Smooth muscle cell (in vitro differentiated cells): ENCODE measurements around the gene AGRN. TPM values are rescaled to one million over a fixed set of nuclear protein-coding genes. Genes with fewer than 3 reads are reported as not detected.

Source experiments
- DNase-seq: peaks from one replicate; lab custom pipeline; 2025; ENCODE audit not compliant: unreplicated experiment; lab: John Stamatoyannopoulos, UW
- H2AFZ ChIP-seq: fragments of 200-600 bp; sonication (generic); 2 replicates; pipeline ENCODE4 v1.6.0; 2016; ENCODE audit warnings: antibody characterized with exemption, low read depth, mild to moderate bottlenecking
- H3F3A ChIP-seq: fragments of 200-600 bp; sonication (generic); 2 replicates; pipeline ENCODE4 v1.6.0; 2017; ENCODE audit warnings: antibody characterized with exemption, low read depth
- H3K27ac ChIP-seq: fragments of 200-600 bp; sonication (generic); 2 replicates; pipeline ENCODE4 v1.5.1; 2016; ENCODE audit warnings: low read depth, mild to moderate bottlenecking
- H3K27me3 ChIP-seq: fragments of 200-600 bp; sonication (generic); 2 replicates; pipeline ENCODE4 v1.6.1; 2016; ENCODE audit warnings: low read depth, mild to moderate bottlenecking
- H3K36me3 ChIP-seq: fragments of 200-600 bp; sonication (generic); 2 replicates; pipeline ENCODE4 v1.5.1; 2016; ENCODE audit warnings: low read depth
- H3K4me1 ChIP-seq: fragments of 200-600 bp; sonication (generic); 2 replicates; pipeline ENCODE4 v1.5.1; 2016; ENCODE audit warnings: low read depth
- H3K4me2 ChIP-seq: fragments of 200-600 bp; sonication (generic); 2 replicates; pipeline ENCODE4 v1.6.0; 2016; ENCODE audit warnings: mild to moderate bottlenecking
- H3K4me3 ChIP-seq: fragments of 200-600 bp; sonication (generic); 2 replicates; pipeline ENCODE4 v1.5.1; 2016; ENCODE audit warnings: mild to moderate bottlenecking
- H3K79me2 ChIP-seq: fragments of 200-600 bp; sonication (generic); 2 replicates; pipeline ENCODE4 v1.6.0; 2016; ENCODE audit warnings: low read depth, mild to moderate bottlenecking
- H3K9ac ChIP-seq: fragments of 200-600 bp; sonication (generic); 2 replicates; pipeline ENCODE4 v1.6.0; 2016; ENCODE audit warnings: low read depth
- H3K9me3 ChIP-seq: fragments of 200-600 bp; sonication (generic); replicated peaks from 2 replicates; pipeline ENCODE4 v1.5.1; 2016; ENCODE audit warnings: low read depth
- H4K20me1 ChIP-seq: fragments of 200-600 bp; sonication (generic); 2 replicates; pipeline ENCODE4 v1.6.0; 2016; ENCODE audit warnings: low read depth
- CTCF ChIP-seq: fragments of 200-600 bp; sonication (generic); IDR thresholded peaks from 2 replicates; pipeline ENCODE4 v1.5.1; 2017; ENCODE audit warnings: borderline replicate concordance, mild to moderate bottlenecking, antibody characterized with exemption; ENCODE audit not compliant: insufficient read depth, poor library complexity, severe bottlenecking
- WGBS: methylation state at CpG from one replicate; pipeline ENCODE4 v1.1.7; 2016; ENCODE audit warnings: low lambda C conversion rate; 5-methylcytosine and 5-hydroxymethylcytosine counted together
- polyA plus RNA-seq: library from polyadenylated mRNA; unstranded; fragments of >200 nt; fragmentation: Nextera tagmentation; extraction: Ambion mirVana; gene quantifications from 2 replicates; pipeline ENCODE4 v1.2.1, GENCODE V29; 2016
- total RNA-seq: library from RNA; depleted of rRNA; stranded (reverse); fragments of >200 nt; gene quantifications from 2 replicates; pipeline ENCODE4 v1.2.3, GENCODE V29; 2014

The AGRN gene
- total and polyA plus RNA-seq, 2 experiments from 2014 or later: 17.5 to 24.7 TPM

DNA sequence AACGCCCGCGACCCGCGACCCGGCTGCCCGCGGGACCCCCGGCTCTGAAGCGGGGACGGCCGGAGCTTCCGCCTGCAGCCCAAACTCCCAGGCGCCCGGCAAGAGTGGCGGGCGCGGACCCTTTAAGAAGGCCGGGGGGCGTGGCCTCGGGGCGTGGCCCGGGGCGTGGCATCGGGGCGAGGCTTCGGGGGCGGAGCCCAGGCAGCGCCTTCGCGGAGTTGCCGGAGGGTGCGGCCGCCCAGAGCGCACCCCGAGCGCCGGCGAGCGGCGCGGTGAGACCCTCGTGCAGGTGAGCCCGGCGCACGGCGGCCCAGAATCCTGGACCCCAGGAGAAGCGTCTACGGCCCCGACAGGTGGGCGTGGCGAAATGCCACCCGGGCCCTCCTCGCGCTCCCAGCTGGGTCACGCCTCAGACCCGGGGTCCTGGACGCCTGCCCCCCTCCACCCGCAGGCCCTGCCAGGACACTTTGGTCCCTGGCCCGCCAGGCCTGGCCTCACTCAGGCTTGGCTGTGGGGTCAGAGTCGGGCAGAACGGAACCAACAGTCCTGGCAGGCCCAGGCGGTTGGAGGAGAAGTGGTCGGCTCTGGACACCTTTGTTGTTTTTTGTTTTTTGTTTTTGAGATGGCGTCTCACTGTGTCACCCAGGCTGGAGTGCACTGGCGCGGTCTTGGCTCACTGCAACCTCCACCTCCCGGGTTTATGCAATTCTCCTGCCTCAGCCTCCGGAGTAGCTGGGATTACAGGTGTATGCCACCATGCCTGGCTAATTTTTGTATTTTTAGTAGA is 39.8 kb downstream of the AGRN start:
- Histone ChIP-seq H3K36me3 (no peaks in the 10 kb centered on the region), H3K4me1 (peaks cover 28% of the 10 kb centered on the region), H3K9me3 (no peaks in the 10 kb centered on the region), H3K79me2 (no peaks in the 10 kb centered on the region), H3K27me3 (peaks cover 18% of the 10 kb centered on the region), H3K27ac (no peak overlapping the region), H2AFZ (peak overlapping the region; percentile 67), H3K4me2 (peak overlapping the region; percentile 96), H3K4me3 (peak overlapping the region; percentile 65), H3K9ac (peak overlapping the region; percentile 26), H3F3A (no peaks in the 10 kb centered on the region), H4K20me1 (no peaks in the 10 kb centered on the region)
- no peak for TF ChIP-seq CTCF
- DNase-seq: peak; percentile 55
- 8% methylated on average over 48 of the region's 69 CpGs for WGBS

DNA sequence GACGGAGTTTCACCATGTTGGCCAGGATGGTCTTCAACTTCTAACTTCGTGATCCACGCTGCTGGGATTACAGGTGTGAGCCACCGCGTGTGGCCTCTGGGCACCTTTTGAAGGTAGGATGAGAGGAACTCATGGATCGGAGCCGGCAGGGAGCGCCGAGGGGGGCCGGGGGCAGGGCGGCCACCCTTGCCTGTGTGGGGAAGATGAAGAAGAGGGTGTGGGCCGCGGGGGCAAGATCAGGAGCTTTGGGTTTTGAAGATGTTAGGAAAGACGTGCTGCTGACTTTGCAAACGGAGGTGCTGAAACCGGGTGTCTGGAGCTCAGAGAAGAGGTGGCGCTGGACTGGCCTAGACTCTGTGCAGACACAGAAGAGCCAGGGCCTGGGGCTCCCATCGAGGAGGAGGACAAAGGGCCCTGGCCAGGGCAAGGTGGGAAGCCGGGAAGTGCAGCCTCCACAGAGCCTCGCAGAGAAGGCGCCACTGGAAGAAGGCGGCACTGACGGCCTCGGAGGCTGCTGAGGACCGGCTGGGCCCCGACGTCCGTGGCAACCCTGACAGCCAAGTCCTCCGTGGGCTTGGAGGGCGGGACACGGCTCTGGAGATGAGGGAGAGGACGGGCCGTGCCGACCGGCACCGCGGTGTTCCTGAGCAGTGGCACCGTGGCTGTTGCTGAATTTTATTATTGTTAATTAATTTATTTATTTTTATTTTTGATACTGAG is 40.5 kb downstream of the AGRN start:
- Histone ChIP-seq H3K27ac (no peak overlapping the region), H3F3A (no peaks in the 10 kb centered on the region), H3K9me3 (no peaks in the 10 kb centered on the region), H3K36me3 (no peaks in the 10 kb centered on the region), H3K79me2 (no peaks in the 10 kb centered on the region), H4K20me1 (no peaks in the 10 kb centered on the region), H3K4me1 (peaks cover 28% of the 10 kb centered on the region), H3K4me3 (peak overlapping the region; percentile 65), H2AFZ (no peak overlapping the region), H3K27me3 (peaks cover 18% of the 10 kb centered on the region), H3K9ac (no peak overlapping the region), H3K4me2 (peak overlapping the region; percentile 96)
- WGBS: 70% methylated on average over 36 of the region's 38 CpGs
- DNase-seq: no peak
- TF ChIP-seq CTCF: no peak

DNA sequence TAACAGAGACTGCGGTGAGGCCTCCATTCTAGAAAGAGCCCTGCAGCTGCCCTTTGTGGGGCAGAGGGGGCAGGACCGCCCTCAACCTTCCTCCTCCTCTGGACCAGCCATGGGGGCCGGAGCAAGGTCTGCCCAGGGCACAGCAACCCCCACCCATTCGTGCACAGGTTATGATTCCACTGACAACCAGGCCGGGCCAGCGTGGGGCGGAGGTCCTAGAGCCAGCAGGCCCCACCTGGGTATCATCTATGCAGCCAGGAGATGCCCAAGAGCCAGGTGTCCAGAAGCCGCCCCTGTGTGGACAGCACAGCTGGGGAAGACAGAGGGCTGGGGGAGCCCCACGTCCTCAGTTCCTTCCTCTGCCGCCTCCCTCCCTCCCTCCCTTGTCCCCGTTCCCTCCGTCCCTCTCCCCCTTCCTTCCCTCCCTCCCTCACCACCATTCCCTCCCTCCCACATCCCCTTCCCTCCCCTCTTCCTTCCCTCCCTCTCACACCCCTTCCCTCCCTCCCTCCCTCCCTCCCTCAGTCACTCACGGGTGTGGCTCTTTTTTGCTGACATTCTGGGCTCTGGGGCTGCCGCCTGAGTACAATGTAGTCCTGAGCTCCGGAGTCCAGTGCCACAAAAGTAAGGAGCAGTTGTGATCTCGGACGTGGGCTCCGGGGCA is 41.9 kb downstream of the AGRN start:
- Histone ChIP-seq H3K27ac (no peak overlapping the region), H2AFZ (no peak overlapping the region), H3K9ac (no peak overlapping the region), H3K36me3 (no peaks in the 10 kb centered on the region), H3K79me2 (no peaks in the 10 kb centered on the region), H3K4me1 (peaks cover 28% of the 10 kb centered on the region), H3F3A (no peaks in the 10 kb centered on the region), H4K20me1 (no peaks in the 10 kb centered on the region), H3K27me3 (peaks cover 18% of the 10 kb centered on the region), H3K4me2 (no peak overlapping the region), H3K9me3 (no peaks in the 10 kb centered on the region), H3K4me3 (no peak overlapping the region)
- WGBS: 89% methylated on average over 10 of the region's 18 CpGs
- DNase-seq: no peak
- no peak for TF ChIP-seq CTCF
